ENCODE data around the gene SNAP47. TPM values are rescaled to one million over a fixed set of nuclear protein-coding genes. Genes with fewer than 3 reads are reported as not detected.

The SNAP47 gene
- total and polyA plus RNA-seq, 2 experiments from 2014 or later, result 42.6 to 49.6 TPM

DNA sequence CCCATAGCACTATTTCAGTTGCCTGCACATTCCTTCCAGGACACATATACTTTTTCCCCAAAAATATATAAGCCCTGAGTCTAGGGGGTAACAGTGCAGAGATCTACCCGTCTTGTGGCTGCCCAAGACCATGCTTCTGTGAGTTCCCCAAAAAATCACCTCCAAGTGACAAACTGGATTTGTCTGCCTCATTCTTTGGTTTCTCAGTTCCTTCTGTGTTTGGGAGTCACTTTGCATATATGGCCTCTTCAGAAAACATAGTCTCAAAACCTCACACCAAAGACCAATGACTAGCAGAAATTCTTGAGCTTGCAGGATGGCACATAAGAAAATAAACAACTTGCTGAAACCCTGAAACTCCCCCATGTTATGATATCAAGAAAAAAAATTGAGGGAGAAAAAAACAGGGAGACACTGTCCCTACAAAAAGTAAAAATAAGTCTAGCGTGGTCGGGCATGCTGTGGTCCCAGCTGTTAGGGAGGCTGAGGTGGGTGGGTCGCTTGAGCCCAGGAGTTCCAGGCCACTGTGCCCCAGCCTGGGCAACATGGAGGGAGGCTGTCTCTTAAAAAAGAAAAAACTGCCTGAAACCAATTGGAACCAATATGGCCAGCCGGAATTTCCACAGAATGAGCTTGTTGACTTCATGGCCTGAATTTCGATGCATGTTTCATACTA is 8.2 kb upstream of the SNAP47 start:
- 93% methylated on average over 6 of the region's 6 CpGs for WGBS (ENCODE audit: low lambda C conversion rate, missing lambda C conversion rate)
- Histone ChIP-seq H3K9me3 (ENCODE audit: low read depth) (no peaks in the 10 kb centered on the region), H3K4me2 (peak overlapping the region; percentile 99)

GRCh38 chr1:227728059-227728891 is 7.0 kb upstream of the SNAP47 start:
- TF ChIP-seq EZH2 (IDR thresholded peaks at IDR 0.05; ENCODE audit: borderline replicate concordance) (no peak), EZH2phosphoT487 (IDR thresholded peaks at IDR 0.05; ENCODE audit: low read depth, severe bottlenecking, unreplicated experiment) (no peak)
- TF ChIP-seq, protein P1, sequence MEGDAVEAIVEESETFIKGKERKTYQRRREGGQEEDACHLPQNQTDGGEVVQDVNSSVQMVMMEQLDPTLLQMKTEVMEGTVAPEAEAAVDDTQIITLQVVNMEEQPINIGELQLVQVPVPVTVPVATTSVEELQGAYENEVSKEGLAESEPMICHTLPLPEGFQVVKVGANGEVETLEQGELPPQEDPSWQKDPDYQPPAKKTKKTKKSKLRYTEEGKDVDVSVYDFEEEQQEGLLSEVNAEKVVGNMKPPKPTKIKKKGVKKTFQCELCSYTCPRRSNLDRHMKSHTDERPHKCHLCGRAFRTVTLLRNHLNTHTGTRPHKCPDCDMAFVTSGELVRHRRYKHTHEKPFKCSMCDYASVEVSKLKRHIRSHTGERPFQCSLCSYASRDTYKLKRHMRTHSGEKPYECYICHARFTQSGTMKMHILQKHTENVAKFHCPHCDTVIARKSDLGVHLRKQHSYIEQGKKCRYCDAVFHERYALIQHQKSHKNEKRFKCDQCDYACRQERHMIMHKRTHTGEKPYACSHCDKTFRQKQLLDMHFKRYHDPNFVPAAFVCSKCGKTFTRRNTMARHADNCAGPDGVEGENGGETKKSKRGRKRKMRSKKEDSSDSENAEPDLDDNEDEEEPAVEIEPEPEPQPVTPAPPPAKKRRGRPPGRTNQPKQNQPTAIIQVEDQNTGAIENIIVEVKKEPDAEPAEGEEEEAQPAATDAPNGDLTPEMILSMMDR (IDR thresholded peaks at IDR 0.05; ENCODE audit: poor library complexity), result no peak
- Histone ChIP-seq H3K27ac (peak overlapping the region; percentile 69), H4K20me1 (ENCODE audit: insufficient read depth, poor library complexity, severe bottlenecking) (peaks cover 3% of the 10 kb centered on the region), H3K27me3 (no peaks in the 10 kb centered on the region), H2AFZ (peak overlapping the region; percentile 71), H3K9me3 (ENCODE audit: low read depth) (no peaks in the 10 kb centered on the region), H3K9me2 (replicated peaks; ENCODE audit: insufficient read depth) (no peaks in the 10 kb centered on the region), H3K4me3 (peak overlapping the region; percentile 77), H3K4me1 (ENCODE audit: insufficient read depth) (peaks cover 19% of the 10 kb centered on the region), H3K79me2 (peaks cover 3% of the 10 kb centered on the region), H3K4me2 (peak overlapping the region; percentile 99), H3K36me3 (replicated peaks; ENCODE audit: insufficient read depth, low read depth) (no peaks in the 10 kb centered on the region)
- 1% methylated on average over 28 of the region's 51 CpGs for WGBS (ENCODE audit: low lambda C conversion rate, missing lambda C conversion rate)
- peak; percentile 90 for DNase-seq (ENCODE audit: low spot score)

More for the DNA sequence above, 8.2 kb upstream of the SNAP47 start:
- H3K9me2 ChIP-seq (replicated peaks; ENCODE audit: insufficient read depth), result no peaks in the 10 kb centered on the region
- H3K27ac ChIP-seq, result no peak overlapping the region
- no peak overlapping the region for H3K4me3 ChIP-seq
- H3K79me2 ChIP-seq, result no peaks in the 10 kb centered on the region
- H2AFZ ChIP-seq, result no peak overlapping the region
- no peak for TF ChIP-seq EZH2 (IDR thresholded peaks at IDR 0.05; ENCODE audit: borderline replicate concordance)
- TF ChIP-seq, protein P1 (IDR thresholded peaks at IDR 0.05; ENCODE audit: poor library complexity), result no peak
- TF ChIP-seq EZH2phosphoT487 (IDR thresholded peaks at IDR 0.05; ENCODE audit: low read depth, severe bottlenecking, unreplicated experiment), result no peak
- no peaks in the 10 kb centered on the region for H3K27me3 ChIP-seq
- H3K4me1 ChIP-seq (ENCODE audit: insufficient read depth), result peaks cover 19% of the 10 kb centered on the region
- peaks cover 3% of the 10 kb centered on the region for H4K20me1 ChIP-seq (ENCODE audit: insufficient read depth, poor library complexity, severe bottlenecking)
- DNase-seq (ENCODE audit: low spot score), result no peak
- no peaks in the 10 kb centered on the region for H3K36me3 ChIP-seq (replicated peaks; ENCODE audit: insufficient read depth, low read depth)

- no peaks in the 10 kb centered on the region for H3K27me3 ChIP-seq
- TF ChIP-seq, protein P1 (IDR thresholded peaks at IDR 0.05; ENCODE audit: poor library complexity), result no peak
- TF ChIP-seq EZH2 (IDR thresholded peaks at IDR 0.05; ENCODE audit: borderline replicate concordance) (no peak), EZH2phosphoT487 (IDR thresholded peaks at IDR 0.05; ENCODE audit: low read depth, severe bottlenecking, unreplicated experiment) (no peak)
- H3K9me2 ChIP-seq (replicated peaks; ENCODE audit: insufficient read depth), result no peaks in the 10 kb centered on the region
- peak overlapping the region; percentile 99 for H3K4me2 ChIP-seq
- H3K79me2 ChIP-seq, result peaks cover 8% of the 10 kb centered on the region
- WGBS (ENCODE audit: low lambda C conversion rate, missing lambda C conversion rate), result 0% methylated on average over 3 of the region's 11 CpGs
- H3K36me3 ChIP-seq (replicated peaks; ENCODE audit: insufficient read depth, low read depth), result no peaks in the 10 kb centered on the region
- H3K27ac ChIP-seq, result peak overlapping the region; percentile 68
- peaks cover 3% of the 10 kb centered on the region for H4K20me1 ChIP-seq (ENCODE audit: insufficient read depth, poor library complexity, severe bottlenecking)
- peak overlapping the region; percentile 77 for H3K4me3 ChIP-seq
- DNase-seq (ENCODE audit: low spot score), result no peak
- peak overlapping the region; percentile 52 for H2AFZ ChIP-seq
- H3K4me1 ChIP-seq (ENCODE audit: insufficient read depth), result peaks cover 20% of the 10 kb centered on the region
- H3K9me3 ChIP-seq (ENCODE audit: low read depth), result no peaks in the 10 kb centered on the region
Observed at GRCh38 chr1:227728892-227729143, 6.4 kb upstream of the SNAP47 start.

Measured in hepatocyte (in vitro differentiated cells).